ENCODE measurements around the gene ARID1A. TPM values are rescaled to one million over a fixed set of nuclear protein-coding genes. Genes with fewer than 3 reads are reported as not detected.

Gene ARID1A
- total and polyA plus RNA-seq, 9 of the 15 experiments (the other 6 are each of a cell fraction or from before 2014, with no cell fraction given) = 8.3 to 88.3 (median 22.5) TPM

DNA sequence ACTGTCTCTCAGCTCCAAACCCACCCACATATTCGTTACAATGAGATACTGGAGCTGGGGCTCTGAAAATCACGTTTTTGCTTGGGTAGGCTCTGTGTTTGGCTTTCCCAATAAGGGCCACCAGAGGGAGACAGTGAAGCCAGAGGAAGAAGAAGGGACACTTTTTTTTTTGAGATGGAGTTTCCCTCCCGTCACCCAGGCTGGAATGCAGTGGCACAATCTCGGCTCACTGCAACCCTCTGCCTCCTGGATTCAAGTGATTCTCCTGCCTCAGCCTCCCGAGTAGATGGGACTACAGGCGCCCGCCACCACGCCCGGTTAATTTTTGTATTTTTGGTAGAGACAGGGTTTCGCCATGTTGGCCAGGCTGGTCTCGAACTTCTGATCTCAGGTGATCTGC, 114.3 kb downstream of the ARID1A start (continued):
- TF ChIP-seq, protein P1, sequence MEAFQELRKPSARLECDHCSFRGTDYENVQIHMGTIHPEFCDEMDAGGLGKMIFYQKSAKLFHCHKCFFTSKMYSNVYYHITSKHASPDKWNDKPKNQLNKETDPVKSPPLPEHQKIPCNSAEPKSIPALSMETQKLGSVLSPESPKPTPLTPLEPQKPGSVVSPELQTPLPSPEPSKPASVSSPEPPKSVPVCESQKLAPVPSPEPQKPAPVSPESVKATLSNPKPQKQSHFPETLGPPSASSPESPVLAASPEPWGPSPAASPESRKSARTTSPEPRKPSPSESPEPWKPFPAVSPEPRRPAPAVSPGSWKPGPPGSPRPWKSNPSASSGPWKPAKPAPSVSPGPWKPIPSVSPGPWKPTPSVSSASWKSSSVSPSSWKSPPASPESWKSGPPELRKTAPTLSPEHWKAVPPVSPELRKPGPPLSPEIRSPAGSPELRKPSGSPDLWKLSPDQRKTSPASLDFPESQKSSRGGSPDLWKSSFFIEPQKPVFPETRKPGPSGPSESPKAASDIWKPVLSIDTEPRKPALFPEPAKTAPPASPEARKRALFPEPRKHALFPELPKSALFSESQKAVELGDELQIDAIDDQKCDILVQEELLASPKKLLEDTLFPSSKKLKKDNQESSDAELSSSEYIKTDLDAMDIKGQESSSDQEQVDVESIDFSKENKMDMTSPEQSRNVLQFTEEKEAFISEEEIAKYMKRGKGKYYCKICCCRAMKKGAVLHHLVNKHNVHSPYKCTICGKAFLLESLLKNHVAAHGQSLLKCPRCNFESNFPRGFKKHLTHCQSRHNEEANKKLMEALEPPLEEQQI (IDR thresholded peaks at IDR 0.05) = 0 out of 2 replicates have a peak, but pooled peaks have one; percentile 15
- 0 out of 4 replicates have a peak, but pooled peaks of 1 of the 2 experiments have one; percentile 31 for TF ChIP-seq MAZ (CRISPR knock-in tag; conservative IDR thresholded peaks at IDR 0.05 in 1 of 2, IDR thresholded peaks at IDR 0.05 in 1 of 2)

DNA sequence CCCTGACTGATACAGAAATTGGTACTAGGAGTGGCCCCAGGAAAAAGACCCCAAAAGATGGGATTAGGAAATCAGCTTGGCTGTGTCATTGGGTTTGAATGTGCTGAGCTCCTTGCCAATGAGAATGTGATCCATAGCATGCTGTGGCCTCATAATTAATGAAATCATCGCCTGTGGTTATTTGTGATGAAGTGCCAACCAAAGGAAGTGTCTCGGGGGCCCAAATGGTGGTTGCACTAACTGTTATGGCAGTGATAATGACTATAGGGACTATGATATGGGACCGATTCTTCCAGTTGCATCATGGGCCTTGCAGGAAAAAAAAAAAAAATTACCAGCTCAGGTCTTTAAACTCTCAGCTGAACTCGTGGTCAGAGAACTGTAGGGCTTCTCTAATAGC, 115.2 kb downstream of the ARID1A start:
- in situ Hi-C loops (cut with MboI) (no loop called here), intact Hi-C loops (cut with micrococcal nuclease) (loop anchor here (5.0 kb wide), 1 partner anchor 66 kb away; no protein-coding TSS in a partner anchor)
- Histone ChIP-seq H3K9me3 (replicated peaks; ENCODE audit: control insufficient read depth, insufficient read depth, low read depth, low read length) (no peaks in the 10 kb centered on the region), H3K36me3 (ENCODE audit: control insufficient read depth, insufficient read depth, low read length) (no peaks in the 10 kb centered on the region), H3K4me1 (replicated peaks in 1 of 2; ENCODE audit: control insufficient read depth in 2 of 2, insufficient read depth in 2 of 2, low read length in 2 of 2) (no peaks in the 10 kb centered on the region; a peak in 2 of 5 replicates), H3K4me3 (no peak overlapping the region), H3K27ac (ENCODE audit: extremely low read depth, low read depth, low read length) (no peak overlapping the region), H2AFZ (ENCODE audit: low read depth, low read length) (no peak overlapping the region), H3K4me2 (ENCODE audit: insufficient read depth, low read length) (no peak overlapping the region), H3K27me3 (ENCODE audit: control insufficient read depth in 2 of 2, insufficient read depth in 2 of 2, low read length in 2 of 2) (no peaks in the 10 kb centered on the region), H3K9ac (ENCODE audit: insufficient read depth in 1 of 2, low read depth in 2 of 2, low read length in 2 of 2) (no peak overlapping the region), H4K20me1 (replicated peaks; ENCODE audit: control insufficient read depth, insufficient read depth, low read length) (no peaks in the 10 kb centered on the region), H3K9me1 (ENCODE audit: control insufficient read depth, insufficient read depth, low read length) (no peaks in the 10 kb centered on the region), H3K79me2 (ENCODE audit: control insufficient read depth, insufficient read depth, low read length) (no peaks in the 10 kb centered on the region)
- ChIA-PET CTCF (ENCODE audit: low intra/inter-chr PET ratio) (interaction anchor here (0.6 to 1.2 kb wide), 3 partner anchors 16 to 208 kb away, joined by 3 to 7 read pairs (median 4); no protein-coding TSS in a partner anchor), POLR2A (interaction anchor here (0.7 to 1.4 kb wide), 4 partner anchors 10 to 267 kb away, joined by 3 to 5 read pairs (median 4); no protein-coding TSS in a partner anchor)
- WGBS (ENCODE audit: insufficient coverage, low coverage, missing lambda C conversion rate) = 29% methylated on average over 4 of the region's 4 CpGs
- DNase-seq (ENCODE audit: extremely low read depth in 1 of 4, low spot score in 3 of 4) = no peak
- no peak for FAIRE-seq
- no peak for TF ChIP-seq RFX1 (IDR thresholded peaks at IDR 0.05)
- TF ChIP-seq BRCA1 (IDR thresholded peaks at IDR 0.05) = no peak
- no peak for TF ChIP-seq BRCA1 (CRISPR knock-in tag; IDR thresholded peaks at IDR 0.05)
- TF ChIP-seq, protein P2, sequence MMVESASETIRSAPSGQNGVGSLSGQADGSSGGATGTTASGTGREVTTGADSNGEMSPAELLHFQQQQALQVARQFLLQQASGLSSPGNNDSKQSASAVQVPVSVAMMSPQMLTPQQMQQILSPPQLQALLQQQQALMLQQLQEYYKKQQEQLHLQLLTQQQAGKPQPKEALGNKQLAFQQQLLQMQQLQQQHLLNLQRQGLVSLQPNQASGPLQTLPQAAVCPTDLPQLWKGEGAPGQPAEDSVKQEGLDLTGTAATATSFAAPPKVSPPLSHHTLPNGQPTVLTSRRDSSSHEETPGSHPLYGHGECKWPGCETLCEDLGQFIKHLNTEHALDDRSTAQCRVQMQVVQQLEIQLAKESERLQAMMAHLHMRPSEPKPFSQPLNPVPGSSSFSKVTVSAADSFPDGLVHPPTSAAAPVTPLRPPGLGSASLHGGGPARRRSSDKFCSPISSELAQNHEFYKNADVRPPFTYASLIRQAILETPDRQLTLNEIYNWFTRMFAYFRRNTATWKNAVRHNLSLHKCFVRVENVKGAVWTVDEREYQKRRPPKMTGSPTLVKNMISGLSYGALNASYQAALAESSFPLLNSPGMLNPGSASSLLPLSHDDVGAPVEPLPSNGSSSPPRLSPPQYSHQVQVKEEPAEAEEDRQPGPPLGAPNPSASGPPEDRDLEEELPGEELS (CRISPR knock-in tag; IDR thresholded peaks at IDR 0.05; ENCODE audit: borderline replicate concordance) = no peak
- no peak for TF ChIP-seq HNRNPUL1 (IDR thresholded peaks at IDR 0.05; ENCODE audit: low read length)
- TF ChIP-seq HDAC2 (IDR thresholded peaks at IDR 0.05) = no peak
- no peak for TF ChIP-seq MCM3 (IDR thresholded peaks at IDR 0.05)
- TF ChIP-seq POLR2G (IDR thresholded peaks at IDR 0.05; ENCODE audit: low read depth, low read length) = no peak
- TF ChIP-seq, protein P3, sequence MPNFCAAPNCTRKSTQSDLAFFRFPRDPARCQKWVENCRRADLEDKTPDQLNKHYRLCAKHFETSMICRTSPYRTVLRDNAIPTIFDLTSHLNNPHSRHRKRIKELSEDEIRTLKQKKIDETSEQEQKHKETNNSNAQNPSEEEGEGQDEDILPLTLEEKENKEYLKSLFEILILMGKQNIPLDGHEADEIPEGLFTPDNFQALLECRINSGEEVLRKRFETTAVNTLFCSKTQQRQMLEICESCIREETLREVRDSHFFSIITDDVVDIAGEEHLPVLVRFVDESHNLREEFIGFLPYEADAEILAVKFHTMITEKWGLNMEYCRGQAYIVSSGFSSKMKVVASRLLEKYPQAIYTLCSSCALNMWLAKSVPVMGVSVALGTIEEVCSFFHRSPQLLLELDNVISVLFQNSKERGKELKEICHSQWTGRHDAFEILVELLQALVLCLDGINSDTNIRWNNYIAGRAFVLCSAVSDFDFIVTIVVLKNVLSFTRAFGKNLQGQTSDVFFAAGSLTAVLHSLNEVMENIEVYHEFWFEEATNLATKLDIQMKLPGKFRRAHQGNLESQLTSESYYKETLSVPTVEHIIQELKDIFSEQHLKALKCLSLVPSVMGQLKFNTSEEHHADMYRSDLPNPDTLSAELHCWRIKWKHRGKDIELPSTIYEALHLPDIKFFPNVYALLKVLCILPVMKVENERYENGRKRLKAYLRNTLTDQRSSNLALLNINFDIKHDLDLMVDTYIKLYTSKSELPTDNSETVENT (CRISPR knock-in tag; IDR thresholded peaks at IDR 0.05) = no peak
- TF ChIP-seq KDM1A (IDR thresholded peaks at IDR 0.05) = no peak
- no peak for TF ChIP-seq ZNF707 (CRISPR knock-in tag; conservative IDR thresholded peaks at IDR 0.05)
- no peak for TF ChIP-seq IFI16 (CRISPR knock-in tag; IDR thresholded peaks at IDR 0.05)
- no peak for TF ChIP-seq PRMT5 (CRISPR knock-in tag; IDR thresholded peaks at IDR 0.05)
- no peak for ATAC-seq
- no TSS peak for BruUV-seq (replicated peaks)

Measured in K562 (cell line).